Transverse colon (tissue), 3 donors: Measurements from ENCODE around the gene PLAU.

Source experiments
- CTCF ChIP-seq, 5 experiments: fragments of 200-600 bp in 3 of 5; fragments of 450-650 bp in 2 of 5; sonication (generic) in 3 of 5; IDR thresholded peaks; 1 replicate in 2 of 5; 2 replicates in 3 of 5; pipeline ENCODE4 v1.5.1; 2016 to 2017; ENCODE audit warnings: antibody characterized with exemption in 5 of 5, inconsistent platforms in 3 of 5, mild to moderate bottlenecking in 2 of 5, moderate library complexity in 1 of 5
- EP300 ChIP-seq: sonication (generic); formaldehyde crosslinking; IDR thresholded peaks from one replicate; pipeline ENCODE4 v1.6.1; 2017; ENCODE audit warnings: antibody characterized with exemption, low read depth
- POLR2A ChIP-seq: fragments of 450-650 bp; IDR thresholded peaks from one replicate; pipeline ENCODE4 v1.6.1; 2016; ENCODE audit warnings: antibody characterized with exemption, mild to moderate bottlenecking, moderate library complexity

- no peak for TF ChIP-seq CTCF (IDR thresholded peaks at IDR 0.05)
- TF ChIP-seq POLR2A: no peak
- TF ChIP-seq EP300: no peak
Observed at GRCh38 chr10:73894245-73894971, 16.5 kb upstream of the PLAU start.
